ENCODE results near the gene SLCO3A1.

The SLCO3A1 gene

DNA sequence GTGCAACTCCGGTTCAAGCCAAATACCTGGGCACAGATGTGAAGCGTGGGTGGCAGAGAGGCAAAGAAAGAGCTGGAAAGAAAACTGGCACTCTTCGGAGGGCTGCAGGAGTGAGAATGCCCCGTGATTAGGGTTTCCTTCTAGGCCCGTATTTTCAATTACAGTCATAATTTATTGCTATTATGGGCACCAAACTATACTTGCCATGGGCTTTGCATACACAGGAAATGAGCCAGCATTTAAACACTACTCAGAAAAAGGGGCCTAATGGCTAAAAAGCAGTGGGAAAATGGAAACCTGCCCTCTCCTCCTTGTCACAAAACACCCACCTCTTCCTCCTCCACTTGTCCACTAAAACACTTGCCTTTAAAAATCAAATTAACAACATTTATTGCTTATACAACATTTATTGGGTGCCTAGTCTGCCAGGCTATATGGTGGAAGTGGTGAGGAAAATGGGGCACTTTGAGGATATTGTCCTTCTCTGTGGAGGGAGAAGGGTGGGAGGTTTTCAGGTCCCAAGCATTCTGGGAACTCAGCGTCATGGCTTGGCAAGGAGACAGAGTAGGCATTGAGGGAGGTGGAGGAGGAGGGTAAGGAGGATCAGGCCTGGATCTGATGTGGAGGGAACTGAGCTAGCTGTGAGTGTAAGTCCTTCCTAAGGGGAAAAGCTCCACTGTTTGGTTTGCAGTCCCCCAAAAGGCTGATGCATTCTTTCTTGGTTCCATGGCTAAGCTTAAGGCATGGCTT is 160.9 kb downstream of the SLCO3A1 start:
- H3K36me3 ChIP-seq, result no peaks in the 10 kb centered on the region
- peaks cover 3% of the 10 kb centered on the region; the same call in 1 of the 2 replicates for H3K4me1 ChIP-seq
- H3K9me3 ChIP-seq, result no peaks in the 10 kb centered on the region
- TF ChIP-seq, protein P1, sequence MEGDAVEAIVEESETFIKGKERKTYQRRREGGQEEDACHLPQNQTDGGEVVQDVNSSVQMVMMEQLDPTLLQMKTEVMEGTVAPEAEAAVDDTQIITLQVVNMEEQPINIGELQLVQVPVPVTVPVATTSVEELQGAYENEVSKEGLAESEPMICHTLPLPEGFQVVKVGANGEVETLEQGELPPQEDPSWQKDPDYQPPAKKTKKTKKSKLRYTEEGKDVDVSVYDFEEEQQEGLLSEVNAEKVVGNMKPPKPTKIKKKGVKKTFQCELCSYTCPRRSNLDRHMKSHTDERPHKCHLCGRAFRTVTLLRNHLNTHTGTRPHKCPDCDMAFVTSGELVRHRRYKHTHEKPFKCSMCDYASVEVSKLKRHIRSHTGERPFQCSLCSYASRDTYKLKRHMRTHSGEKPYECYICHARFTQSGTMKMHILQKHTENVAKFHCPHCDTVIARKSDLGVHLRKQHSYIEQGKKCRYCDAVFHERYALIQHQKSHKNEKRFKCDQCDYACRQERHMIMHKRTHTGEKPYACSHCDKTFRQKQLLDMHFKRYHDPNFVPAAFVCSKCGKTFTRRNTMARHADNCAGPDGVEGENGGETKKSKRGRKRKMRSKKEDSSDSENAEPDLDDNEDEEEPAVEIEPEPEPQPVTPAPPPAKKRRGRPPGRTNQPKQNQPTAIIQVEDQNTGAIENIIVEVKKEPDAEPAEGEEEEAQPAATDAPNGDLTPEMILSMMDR (IDR thresholded peaks at IDR 0.05; ENCODE audit: low read depth, low read length), result no peak
- no peak overlapping the region for H3K4me3 ChIP-seq (ENCODE audit: low read depth, low read length)
- DNase-seq, result no peak
- H3K27me3 ChIP-seq, result no peaks in the 10 kb centered on the region

GRCh38 chr15:92017882-92018534 is 164.5 kb downstream of the SLCO3A1 start:
- H3K4me1 ChIP-seq, result no peaks in the 10 kb centered on the region

DNA sequence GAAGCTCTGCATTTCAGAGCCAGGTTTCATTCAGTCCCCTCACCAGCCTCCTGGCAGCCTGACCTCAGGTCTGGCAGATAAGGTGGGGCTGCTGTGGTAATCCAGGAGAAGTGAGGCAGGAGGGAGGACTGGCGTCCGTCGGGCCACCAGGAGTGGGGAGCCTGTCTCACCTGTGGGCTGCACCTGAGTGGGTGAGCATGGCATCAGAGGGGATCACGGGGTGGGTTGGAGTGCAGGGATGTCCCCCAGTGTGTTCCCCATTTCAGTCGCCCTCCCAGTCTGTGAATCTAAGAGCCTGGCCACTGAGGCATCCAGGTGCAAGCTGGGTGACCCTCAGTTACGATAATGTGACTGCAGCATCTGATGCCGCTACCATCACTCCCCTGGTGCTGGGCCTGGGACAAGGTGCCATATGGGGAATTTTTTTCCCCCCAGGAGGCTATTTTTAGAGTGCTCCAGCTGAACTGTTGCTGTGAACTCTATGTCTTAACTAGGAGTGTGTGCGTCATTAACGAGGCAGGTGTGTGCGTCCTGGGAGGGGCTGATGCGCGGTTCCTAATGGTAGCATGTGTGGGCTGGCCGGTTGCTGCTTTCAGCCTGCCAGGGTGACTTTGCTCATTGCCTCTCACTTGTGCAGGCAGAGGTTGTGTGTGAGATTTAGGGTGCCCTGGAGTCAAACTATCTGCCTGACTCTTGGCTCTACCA is 165.2 kb downstream of the SLCO3A1 start:
- H3K36me3 ChIP-seq, result no peaks in the 10 kb centered on the region
- DNase-seq, result no peak
- H3K4me3 ChIP-seq (ENCODE audit: low read depth, low read length), result no peak overlapping the region
- TF ChIP-seq, protein P1 (IDR thresholded peaks at IDR 0.05; ENCODE audit: low read depth, low read length), result no peak
- H3K9me3 ChIP-seq, result no peaks in the 10 kb centered on the region
- no peaks in the 10 kb centered on the region for H3K27me3 ChIP-seq
- no peaks in the 10 kb centered on the region for H3K4me1 ChIP-seq

More at GRCh38 chr15:92017882-92018534, 164.5 kb downstream of the SLCO3A1 start:
- Histone ChIP-seq H3K9me3 (no peaks in the 10 kb centered on the region), H3K4me3 (ENCODE audit: low read depth, low read length) (no peak overlapping the region), H3K36me3 (no peaks in the 10 kb centered on the region), H3K27me3 (no peaks in the 10 kb centered on the region)
- TF ChIP-seq, protein P1 (IDR thresholded peaks at IDR 0.05; ENCODE audit: low read depth, low read length), result no peak
- no peak for DNase-seq

DNA sequence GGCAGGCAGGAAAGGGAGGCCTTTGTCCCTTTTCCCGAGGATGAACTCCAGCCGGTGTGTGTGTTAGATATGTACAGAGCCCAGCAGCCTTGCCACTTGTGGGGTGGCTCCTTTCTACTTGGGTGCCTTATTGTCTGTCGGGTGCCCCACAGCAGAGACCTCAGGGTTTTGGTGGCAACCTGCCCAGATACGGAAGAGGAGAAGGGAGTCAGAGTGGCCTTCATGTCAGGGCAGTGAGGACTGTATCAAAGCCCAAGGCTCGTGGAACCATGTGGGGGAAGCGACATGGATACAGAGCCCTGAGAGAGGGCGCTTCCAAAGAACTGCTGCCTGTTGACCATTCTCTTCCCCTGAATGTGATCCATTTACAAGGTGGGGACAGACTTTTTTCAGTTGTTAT is 166.2 kb downstream of the SLCO3A1 start:
- H3K27me3 ChIP-seq, result no peaks in the 10 kb centered on the region
- TF ChIP-seq, protein P1 (IDR thresholded peaks at IDR 0.05; ENCODE audit: low read depth, low read length), result no peak
- no peak overlapping the region for H3K4me3 ChIP-seq (ENCODE audit: low read depth, low read length)
- no peak for DNase-seq
- no peaks in the 10 kb centered on the region for H3K4me1 ChIP-seq
- no peaks in the 10 kb centered on the region for H3K9me3 ChIP-seq
- no peaks in the 10 kb centered on the region for H3K36me3 ChIP-seq

DNA sequence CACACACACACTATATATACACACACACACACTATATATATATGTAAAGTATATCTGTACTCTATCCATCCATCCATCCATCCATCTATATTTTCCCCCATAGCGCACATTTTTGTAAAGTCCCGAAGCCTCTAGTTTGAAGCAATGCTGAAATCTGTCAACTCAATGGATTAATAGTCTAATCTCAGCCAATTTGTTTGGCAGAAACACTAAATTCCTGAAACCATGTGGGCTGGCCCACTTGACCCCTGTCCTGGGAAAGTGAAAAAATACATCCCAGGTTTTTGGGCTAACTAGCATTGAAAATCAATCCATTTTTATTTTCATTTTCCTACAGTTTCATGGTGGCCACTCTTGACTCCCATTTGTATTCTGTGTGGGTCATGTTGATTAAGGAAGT is 166.7 kb downstream of the SLCO3A1 start:
- no peaks in the 10 kb centered on the region for H3K27me3 ChIP-seq
- no peak for DNase-seq
- H3K9me3 ChIP-seq, result no peaks in the 10 kb centered on the region
- TF ChIP-seq, protein P1 (IDR thresholded peaks at IDR 0.05; ENCODE audit: low read depth, low read length), result no peak
- H3K36me3 ChIP-seq, result no peaks in the 10 kb centered on the region
- H3K4me1 ChIP-seq, result no peaks in the 10 kb centered on the region
- no peak overlapping the region for H3K4me3 ChIP-seq (ENCODE audit: low read depth, low read length)
